AG04450 (cell line): ENCODE data around the gene STXBP5L. TPM values are rescaled to one million over a fixed set of nuclear protein-coding genes. Genes with fewer than 3 reads are reported as not detected.
"Not testable (repeated sequence)": the region's sequence is repeated elsewhere in the genome, so short reads cannot be mapped to it uniquely, and the experiment has no call there.

Source experiments
- CTCF ChIA-PET: fragments of 300-600, 350-600 bp; formaldehyde crosslinking; extraction: SDS; loops from one replicate; lab custom pipeline; 2022; ENCODE audit warnings: antibody characterized with exemption, inconsistent platforms; lab: Charles Lee
- POLR2A ChIA-PET: fragments of 350-600 bp; formaldehyde crosslinking; extraction: SDS; loops from one replicate; lab custom pipeline; 2021; ENCODE audit warnings: antibody characterized with exemption, inconsistent platforms; lab: Yijun Ruan, JAX
- DNase-seq: peaks from one replicate; pipeline ENCODE4 v3.0.0-alpha.2; 2011; ENCODE audit warnings: low read depth, low spot score
- H3K27ac ChIP-seq: one replicate; pipeline ENCODE4 v1.5.1; 2012; ENCODE audit warnings: low read depth, low read length, control low read depth
- H3K27me3 ChIP-seq: one replicate; pipeline ENCODE4 v1.6.0; 2012; ENCODE audit warnings: low read length; ENCODE audit not compliant: control insufficient read depth, insufficient read depth
- H3K4me3 ChIP-seq: 2 replicates; pipeline ENCODE4 v1.5.1; 2011; ENCODE audit warnings: mild to moderate bottlenecking, low read depth, low read length, control low read depth
- H3K9me3 ChIP-seq: 2 replicates; pipeline ENCODE4 v1.5.1; 2012; ENCODE audit warnings: low read length; ENCODE audit not compliant: control insufficient read depth, insufficient read depth
- polyA plus RNA-seq: library from polyadenylated mRNA; depleted of rRNA; stranded (reverse); fragments of >200 nt; gene quantifications from 2 replicates; pipeline ENCODE4 v1.2.3, GENCODE V29; 2011
- TF ChIP-seq, protein P1 (sequence below): IDR thresholded peaks from 2 replicates; pipeline ENCODE4 v1.5.1; 2011; ENCODE audit warnings: low read depth, low read length, control low read depth, inconsistent platforms

Gene STXBP5L
- polyA plus RNA-seq, 1 experiment: not detected

DNA sequence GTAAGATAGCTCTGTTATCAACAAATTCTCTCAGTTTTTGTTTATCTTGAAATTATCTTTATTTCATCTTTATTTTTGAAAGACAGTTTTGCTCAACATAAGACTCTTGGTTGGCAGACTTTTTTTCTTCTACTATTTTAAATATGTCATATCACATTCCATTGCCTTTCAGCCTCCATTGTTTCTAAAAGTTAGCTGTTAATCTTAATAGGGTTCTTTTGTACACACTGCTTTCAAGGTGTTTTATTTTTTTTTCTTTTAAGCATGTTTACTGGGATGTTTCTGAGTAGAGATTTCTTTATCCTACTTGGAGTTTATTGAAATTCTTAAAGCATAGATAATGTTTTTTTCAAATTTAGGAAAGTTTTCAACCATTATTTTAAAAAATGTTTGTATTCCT, 294.6 kb downstream of the STXBP5L start:
- TF ChIP-seq, protein P1, sequence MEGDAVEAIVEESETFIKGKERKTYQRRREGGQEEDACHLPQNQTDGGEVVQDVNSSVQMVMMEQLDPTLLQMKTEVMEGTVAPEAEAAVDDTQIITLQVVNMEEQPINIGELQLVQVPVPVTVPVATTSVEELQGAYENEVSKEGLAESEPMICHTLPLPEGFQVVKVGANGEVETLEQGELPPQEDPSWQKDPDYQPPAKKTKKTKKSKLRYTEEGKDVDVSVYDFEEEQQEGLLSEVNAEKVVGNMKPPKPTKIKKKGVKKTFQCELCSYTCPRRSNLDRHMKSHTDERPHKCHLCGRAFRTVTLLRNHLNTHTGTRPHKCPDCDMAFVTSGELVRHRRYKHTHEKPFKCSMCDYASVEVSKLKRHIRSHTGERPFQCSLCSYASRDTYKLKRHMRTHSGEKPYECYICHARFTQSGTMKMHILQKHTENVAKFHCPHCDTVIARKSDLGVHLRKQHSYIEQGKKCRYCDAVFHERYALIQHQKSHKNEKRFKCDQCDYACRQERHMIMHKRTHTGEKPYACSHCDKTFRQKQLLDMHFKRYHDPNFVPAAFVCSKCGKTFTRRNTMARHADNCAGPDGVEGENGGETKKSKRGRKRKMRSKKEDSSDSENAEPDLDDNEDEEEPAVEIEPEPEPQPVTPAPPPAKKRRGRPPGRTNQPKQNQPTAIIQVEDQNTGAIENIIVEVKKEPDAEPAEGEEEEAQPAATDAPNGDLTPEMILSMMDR: no peak
- H3K4me3 ChIP-seq: no peak overlapping the region
- H3K27me3 ChIP-seq: no peaks in the 10 kb centered on the region
- DNase-seq: no peak
- ChIA-PET CTCF (no interaction called here), POLR2A (no interaction called here)
- H3K27ac ChIP-seq: no peak overlapping the region
- no peaks in the 10 kb centered on the region; the same call in 1 of the 2 replicates for H3K9me3 ChIP-seq

DNA sequence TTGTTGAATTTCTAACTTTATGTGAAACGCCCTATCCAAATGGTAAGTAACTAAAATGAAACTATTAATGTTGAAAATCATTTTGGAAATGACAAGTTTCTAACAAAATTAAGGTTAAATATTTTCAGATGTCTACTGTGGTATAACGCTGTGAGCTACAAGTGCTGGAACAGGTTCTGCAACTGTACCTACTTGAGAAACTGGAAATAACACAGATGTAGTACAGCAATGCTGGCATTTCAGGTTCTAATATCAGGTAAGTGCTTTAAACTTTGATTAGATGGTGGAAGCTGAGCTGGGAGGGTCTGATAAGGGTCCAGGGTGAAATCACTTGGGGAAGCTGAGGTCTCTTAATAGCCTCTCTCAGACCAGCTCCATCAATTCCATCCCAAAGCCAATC, 315.1 kb downstream of the STXBP5L start:
- H3K27me3 ChIP-seq: no peaks in the 10 kb centered on the region
- CTCF ChIA-PET: no interaction called here
- no peak overlapping the region for H3K4me3 ChIP-seq
- POLR2A ChIA-PET: no interaction called here
- TF ChIP-seq, protein P1: no peak
- H3K27ac ChIP-seq: no peak overlapping the region
- no peaks in the 10 kb centered on the region for H3K9me3 ChIP-seq
- no peak for DNase-seq

DNA sequence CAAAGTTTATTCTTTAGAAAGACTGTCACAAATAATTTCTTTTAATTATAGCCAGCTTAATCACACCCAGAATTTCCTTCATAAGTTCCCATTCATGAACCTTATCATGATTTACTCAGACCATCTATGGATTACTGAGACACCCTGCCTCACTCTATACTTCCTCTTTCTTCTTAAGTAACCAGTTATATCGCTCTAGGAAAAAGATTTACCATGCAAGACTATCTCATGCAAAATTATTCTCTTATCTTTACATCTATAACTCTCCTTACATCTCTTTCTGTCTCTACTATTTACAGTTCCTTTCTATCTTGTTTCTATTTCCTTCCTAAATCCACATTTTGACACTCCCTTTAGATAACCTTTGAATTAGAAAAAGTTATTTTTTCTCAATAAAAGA, 321.0 kb downstream of the STXBP5L start:
- CTCF ChIA-PET: no interaction called here
- no peak for DNase-seq
- POLR2A ChIA-PET: no interaction called here
- Histone ChIP-seq H3K27me3 (no peaks in the 10 kb centered on the region), H3K4me3 (no peak overlapping the region), H3K9me3 (no peaks in the 10 kb centered on the region), H3K27ac (no peak overlapping the region)
- TF ChIP-seq, protein P1: no peak

DNA sequence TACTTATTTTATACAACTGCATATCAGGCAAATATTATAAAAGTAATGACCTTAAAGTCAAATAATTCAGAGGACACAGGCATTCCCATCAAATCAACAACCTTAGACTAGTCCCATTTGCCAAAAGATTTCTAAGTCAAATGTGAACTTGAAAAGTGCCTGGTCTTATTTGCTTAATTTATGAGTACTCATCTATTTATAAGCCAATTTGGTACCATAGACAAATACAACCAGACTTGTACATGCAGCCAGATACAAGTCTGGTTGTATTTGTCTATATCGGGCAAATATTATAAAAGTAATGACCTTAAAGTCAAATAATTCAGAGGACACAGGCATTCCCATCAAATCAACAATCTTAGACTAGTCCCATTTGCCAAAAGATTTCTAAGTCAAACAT, 322.2 kb downstream of the STXBP5L start:
- H3K4me3 ChIP-seq, H3K9me3 ChIP-seq, POLR2A ChIA-PET, DNase-seq, H3K27me3 ChIP-seq, H3K27ac ChIP-seq: not testable (repeated sequence)
- CTCF ChIA-PET: interaction anchor here (0.6 kb wide), 1 partner anchor 317 kb away, joined by 3 read pairs; no protein-coding TSS in a partner anchor

DNA sequence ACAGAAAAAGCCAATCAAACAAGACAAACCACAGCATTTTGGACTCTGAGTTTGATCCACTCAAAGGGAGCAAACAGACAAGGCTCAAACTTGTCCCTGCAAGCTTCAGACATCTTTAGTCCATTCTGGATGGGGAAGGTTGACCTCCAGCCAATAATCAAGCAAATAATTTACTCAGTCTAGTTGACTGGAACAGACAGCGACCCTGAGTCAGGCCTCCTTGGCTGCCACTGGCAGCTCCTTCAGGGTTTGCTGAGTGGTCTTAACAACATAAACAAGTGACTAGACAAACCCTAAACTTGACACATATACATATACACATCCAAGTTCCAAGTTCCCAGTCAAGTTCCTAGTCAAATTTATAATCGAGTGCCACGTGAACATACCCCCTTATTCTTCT, 323.9 kb downstream of the STXBP5L start:
- no peak overlapping the region for H3K27ac ChIP-seq

More for the DNA sequence above, 323.9 kb downstream of the STXBP5L start:
- TF ChIP-seq, protein P1: no peak
- no peak for DNase-seq
- ChIA-PET CTCF (no interaction called here), POLR2A (no interaction called here)
- Histone ChIP-seq H3K27me3 (no peaks in the 10 kb centered on the region), H3K4me3 (no peak overlapping the region), H3K9me3 (no peaks in the 10 kb centered on the region)
